Naive thymus-derived CD4-positive, alpha-beta T cell (primary cell): ENCODE data around the gene CUL3. TPM values are rescaled to one million over a fixed set of nuclear protein-coding genes. Genes with fewer than 3 reads are reported as not detected.

ENCODE experiments used
- ATAC-seq: fragments of 150-1000 bp; cut with Tn5 transposase; 2 replicates; pipeline ENCODE4 v1.10.0; 2021; ENCODE audit warnings: mild to moderate bottlenecking, moderate library complexity
- CTCF ChIA-PET: fragments of 350-600 bp; sonication (Branson Sonifier 250); formaldehyde crosslinking; loops from one replicate; lab custom pipeline; 2021; ENCODE audit warnings: antibody characterized with exemption; lab: Charles Lee
- POLR2A ChIA-PET: fragments of 350-600 bp; sonication (Branson Sonifier 250); formaldehyde crosslinking; loops from one replicate; lab custom pipeline; 2021; ENCODE audit warnings: antibody characterized with exemption, inconsistent platforms; lab: Charles Lee
- DNase-seq, 9 donors: peaks; one replicate each; pipeline versions ENCODE4 v3.0.0 to v3.0.0-alpha.2; 2020 to 2022; ENCODE audit warnings: mixed read lengths in 1 of 9
- H3K27ac ChIP-seq: one replicate; pipeline ENCODE4 v1.7.0; 2013; ENCODE audit warnings: mild to moderate bottlenecking, low read depth, low read length, moderate library complexity
- H3K27me3 ChIP-seq, 2 donors: one replicate each; pipeline ENCODE4 v1.7.0; 2013; ENCODE audit warnings: low read length in 2 of 2, mild to moderate bottlenecking in 2 of 2, moderate library complexity in 2 of 2; ENCODE audit not compliant: control insufficient read depth in 2 of 2, insufficient read depth in 2 of 2
- H3K36me3 ChIP-seq, 3 experiments: 1 replicate in 2 of 3; 2 replicates in 1 of 3; pipeline ENCODE4 v1.7.0; 2013; ENCODE audit warnings: low read length in 3 of 3, mild to moderate bottlenecking in 3 of 3, moderate library complexity in 1 of 3; ENCODE audit not compliant: insufficient read depth in 3 of 3, control insufficient read depth in 2 of 3
- H3K4me1 ChIP-seq, 2 donors: one replicate each; pipeline ENCODE4 v1.7.0; 2013; ENCODE audit warnings: low read length in 2 of 2, mild to moderate bottlenecking in 2 of 2, moderate library complexity in 1 of 2; ENCODE audit not compliant: control insufficient read depth in 2 of 2, insufficient read depth in 2 of 2
- H3K4me3 ChIP-seq: 2 replicates; pipeline ENCODE4 v1.7.0; 2013; ENCODE audit warnings: mild to moderate bottlenecking, low read length
- H3K9me3 ChIP-seq, 3 experiments: 1 replicate in 2 of 3; 2 replicates in 1 of 3; pipeline ENCODE4 v1.7.0; 2013; ENCODE audit warnings: low read length in 3 of 3; ENCODE audit not compliant: control insufficient read depth in 2 of 3
- H3K27ac Mint-ChIP-seq, 9 donors: one replicate each; pipeline ENCODE4 v1.8.0; 2020 to 2022; ENCODE audit warnings: mixed read lengths in 9 of 9, mild to moderate bottlenecking in 8 of 9, moderate library complexity in 5 of 9, inconsistent platforms in 2 of 9
- H3K27me3 Mint-ChIP-seq, 5 donors: one replicate each; pipeline ENCODE4 v1.8.0; 2021 to 2022; ENCODE audit warnings: mixed read lengths in 5 of 5, mild to moderate bottlenecking in 1 of 5
- H3K36me3 Mint-ChIP-seq, 5 donors: one replicate each; pipeline ENCODE4 v1.8.0; 2020 to 2022; ENCODE audit warnings: mixed read lengths in 5 of 5, mild to moderate bottlenecking in 3 of 5, inconsistent platforms in 1 of 5
- H3K4me1 Mint-ChIP-seq, 7 donors: one replicate each; pipeline ENCODE4 v1.8.0; 2020 to 2022; ENCODE audit warnings: mixed read lengths in 7 of 7, mild to moderate bottlenecking in 3 of 7, inconsistent platforms in 1 of 7
- H3K4me3 Mint-ChIP-seq, 10 donors: one replicate each; pipeline ENCODE4 v1.8.0; 2020 to 2022; ENCODE audit warnings: mild to moderate bottlenecking in 10 of 10, mixed read lengths in 10 of 10, moderate library complexity in 6 of 10, inconsistent platforms in 2 of 10
- H3K9me3 Mint-ChIP-seq, 11 donors: one replicate each; pipeline ENCODE4 v1.8.0; 2020 to 2022; ENCODE audit warnings: mixed read lengths in 11 of 11, mild to moderate bottlenecking in 4 of 11, inconsistent platforms in 1 of 11, moderate library complexity in 1 of 11
- intact Hi-C, 2 donors: fragments of 100-400 bp; cut with micrococcal nuclease; formaldehyde crosslinking; loops; one replicate each; pipeline ENCODE4 v1.15.1; 2023
- polyA plus RNA-seq, 2 donors: library from polyadenylated mRNA; unstranded; fragments of 300-500 nt; fragmentation: Illumina TruSeq; gene quantifications; one replicate each; pipeline ENCODE4 v1.2.3, GENCODE V29; 2021
- total RNA-seq, 6 experiments: library from RNA in 5 of 6; stranded (reverse) in 5 of 6; gene quantifications; 1 replicate in 5 of 6; 2 replicates in 1 of 6; pipeline ENCODE4 v1.2.3 and lab custom pipeline; 2021 to 2026

Gene CUL3
- total and polyA plus RNA-seq, 7 experiments from 2014 or later = 21.4 to 97.0 (median 84.3) TPM

DNA sequence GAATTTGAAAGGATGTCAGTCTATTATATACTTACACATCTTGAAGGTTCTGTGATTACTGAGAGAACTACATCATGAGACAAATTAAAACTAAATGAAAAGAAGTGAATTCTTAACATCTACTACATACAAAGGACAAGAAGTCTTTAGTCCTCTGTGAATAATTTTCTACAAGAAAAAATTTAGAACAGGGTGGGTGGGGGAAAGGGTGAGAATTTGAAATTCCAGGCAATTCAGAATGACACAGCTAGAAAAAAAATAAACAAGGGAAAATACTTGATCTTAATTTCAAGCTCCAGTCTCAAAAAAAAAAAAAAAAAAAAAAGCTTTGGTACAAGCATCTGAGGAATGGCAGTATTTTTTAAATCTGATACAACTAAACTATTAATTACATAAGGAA lies 15.5 kb downstream of the CUL3 start:
- H3K27ac Mint-ChIP-seq = no peak overlapping the region
- Histone ChIP-seq H3K27me3 (no peaks in the 10 kb centered on the region), H3K4me1 (peaks cover 31 to 46% of the 10 kb centered on the region in 2 donors), H3K9me3 (no peaks in the 10 kb centered on the region), H3K36me3 (no peaks in the 10 kb centered on the region), H3K4me3 (no peak overlapping the region), H3K27ac (no peak overlapping the region)
- DNase-seq (no peak), ATAC-seq (no peak)
- ChIA-PET POLR2A (interaction anchor here (1.6 kb wide), 1 partner anchor 16 kb away, joined by 4 read pairs; no protein-coding TSS in a partner anchor), CTCF (no interaction called here)
- intact Hi-C loops = loop anchor here in 1 of 2 donors (5.0 kb wide), 1 partner anchor 67 kb away; no protein-coding TSS in a partner anchor
- peaks cover 0 to 31% (median 24%) of the 10 kb centered on the region in 5 donors for H3K36me3 Mint-ChIP-seq
- peaks cover 0 to 19% (median 6%) of the 10 kb centered on the region in 11 donors for H3K9me3 Mint-ChIP-seq
- no peaks in the 10 kb centered on the region for H3K27me3 Mint-ChIP-seq
- peak overlapping the region in 5 of 10 donors; percentile 28 to 84 (median 56) for H3K4me3 Mint-ChIP-seq
- peaks cover 46 to 95% (median 67%) of the 10 kb centered on the region in 7 donors for H3K4me1 Mint-ChIP-seq

DNA sequence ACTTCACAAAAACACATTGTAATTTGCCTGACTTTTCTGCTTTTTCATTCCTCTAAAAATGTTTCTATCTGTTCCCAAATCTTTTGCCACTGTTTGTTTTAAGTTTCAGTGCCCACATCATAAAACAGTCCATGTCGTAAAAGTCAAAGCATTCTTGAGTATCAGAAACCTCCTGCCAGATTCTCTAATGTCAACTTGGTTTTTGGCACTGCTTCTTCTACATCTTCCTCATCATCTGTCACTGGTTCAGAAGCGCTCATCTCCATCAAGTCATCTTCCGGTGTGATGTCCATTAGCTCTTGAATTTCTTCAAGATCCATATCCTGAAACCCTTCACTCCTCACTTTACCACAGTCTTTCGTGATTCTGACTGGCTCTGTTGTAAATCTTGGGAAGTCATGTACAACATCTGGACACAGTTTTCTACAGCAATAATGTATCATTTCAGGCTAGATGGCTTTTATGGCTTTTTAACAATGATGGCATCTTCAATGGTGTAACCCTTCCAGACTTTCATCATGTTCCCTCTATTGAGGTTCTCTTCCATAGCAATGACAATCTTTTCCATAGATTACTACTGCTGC lies 19.6 kb downstream of the CUL3 start:
- Histone ChIP-seq H3K27me3 (no peaks in the 10 kb centered on the region), H3K36me3 (no peaks in the 10 kb centered on the region), H3K4me1 (peaks cover 24 to 44% of the 10 kb centered on the region in 2 donors), H3K27ac (no peak overlapping the region), H3K4me3 (no peak overlapping the region), H3K9me3 (no peaks in the 10 kb centered on the region)
- Mint-ChIP-seq H3K27ac (no peak overlapping the region), H3K27me3 (no peaks in the 10 kb centered on the region), H3K9me3 (peaks cover 0 to 19% (median 6%) of the 10 kb centered on the region in 11 donors), H3K36me3 (peaks cover 0 to 33% (median 24%) of the 10 kb centered on the region in 5 donors), H3K4me3 (peak overlapping the region in 5 of 10 donors; percentile 12 to 55 (median 30)), H3K4me1 (peaks cover 29 to 81% (median 34%) of the 10 kb centered on the region in 7 donors)
- ChIA-PET POLR2A (no interaction called here), CTCF (no interaction called here)
- intact Hi-C loops = loop anchor here in 1 of 2 donors (1.0 to 2.0 kb wide), 2 partner anchors 9 to 13 kb away; no protein-coding TSS in a partner anchor
- ATAC-seq = no peak
- no peak for DNase-seq

GRCh38 chr2:224563537-224563936 lies 21.6 kb downstream of the CUL3 start:
- peaks cover 11 to 63% (median 22%) of the 10 kb centered on the region in 7 donors for H3K4me1 Mint-ChIP-seq

DNA sequence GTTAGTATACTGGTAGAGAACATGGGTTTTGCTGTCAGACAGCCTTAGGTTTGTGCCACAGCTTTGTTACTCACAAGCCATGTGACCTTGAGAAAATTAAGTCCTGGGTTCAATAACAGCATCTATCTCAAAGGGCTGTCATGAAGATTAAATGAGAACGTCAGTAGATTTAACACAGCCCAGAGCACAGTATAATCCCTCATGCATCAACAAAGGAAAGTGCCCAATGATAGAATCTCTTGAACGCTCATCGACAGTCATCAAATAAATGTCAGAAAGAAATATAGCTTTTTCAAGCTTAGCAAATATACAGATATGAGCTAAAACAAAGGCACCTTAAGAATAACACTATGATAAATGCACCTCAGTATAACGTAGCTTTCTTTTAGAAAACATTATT lies 22.3 kb downstream of the CUL3 start:
- no peak overlapping the region for H3K27ac ChIP-seq
- no peak overlapping the region for H3K4me3 ChIP-seq
- POLR2A ChIA-PET = interaction anchor here (0.8 to 2.0 kb wide), 3 partner anchors 11 to 34 kb away, joined by 3 to 4 read pairs (median 3); no protein-coding TSS in a partner anchor
- no peaks in the 10 kb centered on the region for H3K9me3 ChIP-seq
- no peaks in the 10 kb centered on the region for H3K27me3 ChIP-seq
- Mint-ChIP-seq H3K9me3 (peaks cover 0 to 15% (median 3%) of the 10 kb centered on the region in 11 donors), H3K27me3 (no peaks in the 10 kb centered on the region), H3K4me1 (peaks cover 4 to 63% (median 24%) of the 10 kb centered on the region in 7 donors), H3K27ac (no peak overlapping the region), H3K4me3 (peak overlapping the region in 4 of 10 donors; percentile 6 to 55 (median 19)), H3K36me3 (peaks cover 0 to 33% (median 26%) of the 10 kb centered on the region in 5 donors)
- no peaks in the 10 kb centered on the region for H3K36me3 ChIP-seq
- DNase-seq = no peak
- intact Hi-C loops = no loop called here
- peaks cover 25 to 39% of the 10 kb centered on the region in 2 donors for H3K4me1 ChIP-seq
- no peak for ATAC-seq
- CTCF ChIA-PET = interaction anchor here (0.8 kb wide), 1 partner anchor 17 kb away, joined by 3 read pairs; no protein-coding TSS in a partner anchor

More at GRCh38 chr2:224563537-224563936, 21.6 kb downstream of the CUL3 start:
- Histone ChIP-seq H3K4me1 (peaks cover 25 to 36% of the 10 kb centered on the region in 2 donors), H3K27me3 (no peaks in the 10 kb centered on the region), H3K36me3 (no peaks in the 10 kb centered on the region), H3K9me3 (no peaks in the 10 kb centered on the region), H3K4me3 (no peak overlapping the region), H3K27ac (no peak overlapping the region)
- Mint-ChIP-seq H3K27me3 (no peaks in the 10 kb centered on the region), H3K27ac (peak overlapping the region in 1 of 9 donors; percentile 17), H3K4me3 (peak overlapping the region in 7 of 10 donors; percentile 3 to 55 (median 29)), H3K36me3 (peaks cover 0 to 33% (median 24%) of the 10 kb centered on the region in 5 donors), H3K9me3 (peaks cover 0 to 19% (median 6%) of the 10 kb centered on the region in 11 donors)
- ChIA-PET POLR2A (interaction anchor here (0.6 kb wide), 1 partner anchor 55 kb away, joined by 4 read pairs; no protein-coding TSS in a partner anchor), CTCF (interaction anchor here (0.5 to 0.6 kb wide), 2 partner anchors 13 to 1766 kb away, joined by 3 read pairs; no protein-coding TSS in a partner anchor)
- DNase-seq = no peak
- intact Hi-C loops = no loop called here
- ATAC-seq = no peak

GRCh38 chr2:224561234-224562005 lies 23.7 kb downstream of the CUL3 start:
- Mint-ChIP-seq H3K4me1 (peaks cover 2 to 57% (median 17%) of the 10 kb centered on the region in 7 donors), H3K36me3 (peaks cover 0 to 21% (median 18%) of the 10 kb centered on the region in 5 donors), H3K4me3 (peak overlapping the region in 1 of 10 donors; percentile 48), H3K27ac (no peak overlapping the region), H3K9me3 (peaks cover 0 to 4% (median 0%) of the 10 kb centered on the region in 11 donors), H3K27me3 (no peaks in the 10 kb centered on the region)
- CTCF ChIA-PET = interaction anchor here (0.6 kb wide), 1 partner anchor 15 kb away, joined by 5 read pairs; no protein-coding TSS in a partner anchor
- Histone ChIP-seq H3K27me3 (no peaks in the 10 kb centered on the region), H3K4me3 (no peak overlapping the region), H3K27ac (no peak overlapping the region), H3K9me3 (no peaks in the 10 kb centered on the region), H3K36me3 (no peaks in the 10 kb centered on the region), H3K4me1 (peaks cover 25 to 39% of the 10 kb centered on the region in 2 donors)
- intact Hi-C loops = no loop called here
- no peak for ATAC-seq
- no peak for DNase-seq
- POLR2A ChIA-PET = interaction anchor here (2.0 kb wide), 1 partner anchor 18 kb away, joined by 4 read pairs; no protein-coding TSS in a partner anchor

DNA sequence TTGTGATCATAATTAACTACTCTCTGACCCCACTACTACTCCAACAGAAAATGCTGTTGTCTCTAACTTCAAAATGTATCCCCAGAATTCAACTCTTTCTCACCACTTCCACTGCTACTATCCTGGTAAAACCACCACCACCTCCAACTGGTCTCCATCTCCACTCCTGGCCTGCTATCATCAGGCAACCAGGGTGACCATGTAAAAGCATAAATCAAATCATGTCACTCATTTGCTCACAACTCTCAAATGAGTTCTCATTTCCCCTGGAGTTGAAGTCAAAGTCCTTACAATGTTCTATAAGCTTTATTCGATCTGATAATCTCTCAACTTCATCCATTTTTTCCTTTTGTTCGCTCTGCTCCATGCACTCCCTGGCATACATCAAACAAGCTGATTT lies 24.6 kb downstream of the CUL3 start:
- peaks cover 25 to 32% of the 10 kb centered on the region in 2 donors for H3K4me1 ChIP-seq
- DNase-seq (no peak), ATAC-seq (no peak)
- H3K36me3 ChIP-seq = no peaks in the 10 kb centered on the region
- H3K9me3 ChIP-seq = no peaks in the 10 kb centered on the region
- Mint-ChIP-seq H3K27ac (no peak overlapping the region), H3K9me3 (peaks cover 0 to 2% (median 0%) of the 10 kb centered on the region in 11 donors), H3K27me3 (no peaks in the 10 kb centered on the region), H3K36me3 (peaks cover 0 to 18% (median 17%) of the 10 kb centered on the region in 5 donors), H3K4me3 (no peak overlapping the region), H3K4me1 (peaks cover 11 to 57% (median 21%) of the 10 kb centered on the region in 7 donors)
- ChIA-PET POLR2A (interaction anchor here (1.2 to 2.0 kb wide), 2 partner anchors 19 to 23 kb away, joined by 4 read pairs; no protein-coding TSS in a partner anchor), CTCF (interaction anchor here (0.6 kb wide), 1 partner anchor 15 kb away, joined by 5 read pairs; no protein-coding TSS in a partner anchor)
- intact Hi-C loops = no loop called here
- no peak overlapping the region for H3K27ac ChIP-seq
- no peaks in the 10 kb centered on the region for H3K27me3 ChIP-seq
- H3K4me3 ChIP-seq = no peak overlapping the region
